GM18907 (cell line): Measurements from ENCODE around the gene DAGLA.
A peak's percentile ranks its signal among the peaks of the same experiment; 100 is the strongest.
"Not testable (repeated sequence)": the region's sequence is repeated elsewhere in the genome, so short reads cannot be mapped to it uniquely, and the experiment has no call there.

ENCODE experiments used
- ATAC-seq: cut with Tn5 transposase; IDR thresholded peaks from one replicate; pipeline ENCODE4 v1.9.1; 2021; ENCODE audit warnings: mild to moderate bottlenecking, moderate library complexity; ENCODE audit not compliant: unreplicated experiment

The DAGLA gene

GRCh38 chr11:61679893-61680621 lies at the start of gene DAGLA:
Gene DAGLA, plus strand, starts transcription at chr11:61680391. Its CDS starts 39,765 bp downstream, at chr11:61720156.
- ATAC-seq, result peak; percentile 69

- ATAC-seq, result no peak
These were observed 48.1 kb upstream of the DAGLA start for GRCh38 chr11:61632096-61632495.

GRCh38 chr11:61635304-61635703 lies 44.9 kb upstream of the DAGLA start:
- ATAC-seq, result no peak

- ATAC-seq, result no peak
These were observed 44.4 kb upstream of the DAGLA start for GRCh38 chr11:61635787-61636186.

GRCh38 chr11:61636676-61637075 lies 43.5 kb upstream of the DAGLA start:
- ATAC-seq, result no peak

GRCh38 chr11:61637277-61637676 lies 42.9 kb upstream of the DAGLA start:
- no peak for ATAC-seq

- ATAC-seq, result no peak
These were observed 40.3 kb upstream of the DAGLA start for GRCh38 chr11:61639816-61640443.

- no peak for ATAC-seq
These were observed 38.0 kb upstream of the DAGLA start for GRCh38 chr11:61642162-61642561.

- ATAC-seq, result no peak
These were observed 34.9 kb upstream of the DAGLA start for GRCh38 chr11:61645179-61645868.

GRCh38 chr11:61647529-61647928 lies 32.7 kb upstream of the DAGLA start:
- ATAC-seq, result no peak

- ATAC-seq, result no peak
These were observed 29.2 kb upstream of the DAGLA start for GRCh38 chr11:61650781-61651571.

- no peak for ATAC-seq
These were observed 28.1 kb upstream of the DAGLA start for GRCh38 chr11:61652135-61652534.

- no peak for ATAC-seq
These were observed 25.8 kb upstream of the DAGLA start for GRCh38 chr11:61654397-61654829.

GRCh38 chr11:61655266-61656159 lies 24.7 kb upstream of the DAGLA start:
- not testable (repeated sequence) for ATAC-seq

- no peak for ATAC-seq
These were observed 23.7 kb upstream of the DAGLA start for GRCh38 chr11:61656347-61657077.

- ATAC-seq, result no peak
These were observed 22.5 kb upstream of the DAGLA start for GRCh38 chr11:61657566-61658290.

- ATAC-seq, result no peak
These were observed 20.6 kb upstream of the DAGLA start for GRCh38 chr11:61659413-61660196.

- ATAC-seq, result not testable (repeated sequence)
These were observed 19.2 kb upstream of the DAGLA start for GRCh38 chr11:61660997-61661396.
